Endothelial cell of hepatic sinusoid (primary cell): ENCODE data around the gene CSRNP3.

ENCODE experiments used
- in situ Hi-C: cut with HindIII; loops from 2 replicates; pipeline ENCODE4 v1.10.0; 2017; ENCODE audit warnings: low sequenced_read_pairs

Gene CSRNP3

DNA sequence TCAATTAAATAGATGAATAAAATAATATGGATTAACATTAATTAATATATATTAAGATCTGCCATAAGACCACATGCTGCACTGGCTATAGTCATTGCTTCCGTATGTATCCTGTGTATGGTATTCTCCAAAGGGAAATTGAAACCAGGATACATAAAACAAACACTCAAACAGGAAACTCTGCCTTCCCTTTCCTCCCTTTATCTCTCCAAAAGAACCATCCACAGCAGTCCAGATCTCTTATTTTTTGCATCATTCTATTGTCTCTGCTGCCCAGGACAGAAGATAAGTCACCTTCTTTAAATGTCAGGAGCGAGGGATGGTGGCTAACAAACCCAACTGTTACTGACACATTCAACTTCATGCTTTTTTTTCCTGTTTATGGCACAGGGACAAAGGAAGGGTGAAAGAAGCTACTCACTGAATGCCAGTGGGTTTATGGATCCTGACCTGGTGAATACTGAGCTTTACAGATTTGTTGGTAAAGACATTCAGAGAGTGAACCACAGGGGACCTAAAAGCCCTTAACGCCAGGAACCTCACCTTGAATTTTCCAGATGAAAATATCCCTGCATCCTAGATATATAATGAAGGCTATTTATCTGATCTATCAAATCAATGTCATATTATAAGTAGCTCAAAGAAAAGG lies 67.5 kb downstream of the CSRNP3 start:
- in situ Hi-C loops, result no loop called here

GRCh38 chr2:165539985-165540384 lies 70.5 kb downstream of the CSRNP3 start:
- in situ Hi-C loops, result no loop called here

- in situ Hi-C loops, result no loop called here
Measured at GRCh38 chr2:165544897-165545296, 75.4 kb downstream of the CSRNP3 start.

- in situ Hi-C loops, result no loop called here
Measured at GRCh38 chr2:165547900-165548299, 78.4 kb downstream of the CSRNP3 start.

DNA sequence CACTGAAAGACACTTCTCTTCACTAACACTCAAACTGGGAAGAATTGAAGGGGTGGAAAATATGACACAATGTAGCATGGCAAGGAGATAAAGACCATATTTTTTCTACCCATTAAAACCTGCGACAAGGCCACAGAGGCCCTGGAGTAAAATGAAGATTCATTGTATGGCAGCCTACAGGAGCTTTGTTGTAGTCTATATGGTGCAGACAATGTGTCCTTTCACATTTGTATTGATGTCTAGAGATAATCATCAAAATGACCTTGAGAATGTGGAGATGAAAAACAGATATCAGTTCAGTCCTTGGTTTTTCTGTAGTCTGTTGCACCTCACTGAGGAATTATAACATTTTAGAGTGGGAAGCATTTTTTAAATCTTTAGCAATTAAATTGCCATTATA lies 80.1 kb downstream of the CSRNP3 start:
- in situ Hi-C loops, result no loop called here

DNA sequence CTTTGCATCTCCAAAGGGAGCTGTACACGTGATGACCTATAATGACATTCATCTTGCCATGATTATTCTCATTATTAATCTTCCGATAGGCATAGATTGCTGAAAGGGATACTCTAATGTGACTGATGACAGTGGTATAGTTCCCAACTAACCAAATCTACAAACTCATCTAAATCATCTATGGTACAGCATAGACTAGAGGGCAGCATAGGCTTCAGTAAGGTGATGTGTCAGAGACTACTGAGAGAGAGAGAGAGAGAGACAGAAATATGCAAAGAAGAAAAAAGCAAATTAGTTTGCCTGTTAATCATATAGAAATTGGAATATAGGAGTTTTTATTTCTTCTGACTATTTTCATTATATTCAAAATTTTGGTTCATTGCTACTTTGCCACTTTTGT lies 89.3 kb downstream of the CSRNP3 start:
- in situ Hi-C loops, result no loop called here

- in situ Hi-C loops, result no loop called here
Measured at GRCh38 chr2:165560377-165560988, 91.0 kb downstream of the CSRNP3 start.

DNA sequence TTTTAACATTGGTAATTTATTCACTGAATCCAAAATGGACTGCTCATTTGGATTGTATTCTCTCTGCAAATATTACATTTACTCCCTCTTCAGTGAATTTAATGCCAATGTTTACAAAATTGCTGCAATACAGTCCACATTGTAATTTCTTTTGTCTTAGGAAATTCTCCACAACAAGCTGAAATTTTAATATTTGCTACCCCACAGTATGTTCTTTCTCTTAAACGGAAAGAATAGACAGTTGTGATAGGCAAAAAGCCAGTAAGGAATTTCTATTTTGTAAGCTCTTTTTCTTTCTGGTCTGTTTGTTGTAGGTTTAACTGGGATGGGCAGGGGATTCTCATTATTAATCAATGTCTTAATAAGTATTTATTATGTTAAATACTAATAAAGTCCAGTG lies 92.0 kb downstream of the CSRNP3 start:
- in situ Hi-C loops, result no loop called here

DNA sequence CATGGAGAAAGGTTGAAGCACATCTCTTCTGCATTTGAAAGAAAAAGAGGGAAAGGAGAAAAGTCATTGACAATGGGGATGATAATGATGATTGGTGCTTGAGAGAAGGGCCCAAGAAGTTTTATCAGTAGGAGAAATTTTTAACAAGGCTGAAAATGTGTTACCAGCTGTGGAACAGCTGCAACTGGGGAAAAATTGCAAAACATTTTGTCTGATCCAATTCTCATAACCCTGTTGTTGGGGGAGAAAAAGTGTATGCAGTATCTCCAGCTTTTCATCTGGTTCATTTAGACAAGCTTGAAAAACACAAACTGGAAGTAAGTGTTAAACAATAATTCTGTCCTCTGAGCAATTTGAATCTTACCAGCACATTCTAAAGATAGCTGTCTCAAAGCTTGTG lies 92.7 kb downstream of the CSRNP3 start:
- in situ Hi-C loops, result no loop called here

DNA sequence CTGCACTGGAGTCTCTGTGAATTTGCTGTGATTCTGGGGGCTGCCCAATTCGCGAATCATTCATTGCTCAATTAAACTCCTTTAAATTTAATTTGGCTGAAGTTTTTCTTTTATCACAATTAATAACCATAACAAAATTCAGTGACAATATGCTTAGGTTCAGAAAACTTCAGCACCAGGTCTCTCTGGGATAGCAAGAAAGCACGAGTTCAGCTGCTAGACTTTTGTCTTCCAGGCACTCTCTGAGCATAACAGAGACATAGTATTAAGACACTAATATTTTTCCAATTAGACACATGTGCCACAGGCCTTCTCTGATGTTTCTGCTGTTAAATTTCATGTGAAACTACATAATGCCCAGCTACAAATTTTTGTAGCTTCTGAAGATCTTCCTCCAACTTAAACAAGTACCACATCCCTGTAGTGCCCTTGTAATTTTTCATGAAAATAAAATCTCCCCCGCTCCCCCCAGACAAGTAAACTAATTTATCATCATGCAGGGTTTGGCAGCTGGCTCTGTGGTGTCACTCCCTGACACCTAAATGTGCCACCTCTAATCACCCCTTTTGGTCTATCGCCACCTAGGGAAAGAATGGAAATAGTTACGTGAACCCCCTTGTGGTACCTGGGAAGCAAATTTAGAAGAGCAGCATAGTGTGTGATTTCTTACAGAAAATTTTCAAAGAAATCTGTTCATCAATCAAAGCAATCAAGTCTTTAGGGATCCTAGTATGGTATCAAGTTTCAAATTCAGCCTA lies 94.1 kb downstream of the CSRNP3 start:
- in situ Hi-C loops, result no loop called here

DNA sequence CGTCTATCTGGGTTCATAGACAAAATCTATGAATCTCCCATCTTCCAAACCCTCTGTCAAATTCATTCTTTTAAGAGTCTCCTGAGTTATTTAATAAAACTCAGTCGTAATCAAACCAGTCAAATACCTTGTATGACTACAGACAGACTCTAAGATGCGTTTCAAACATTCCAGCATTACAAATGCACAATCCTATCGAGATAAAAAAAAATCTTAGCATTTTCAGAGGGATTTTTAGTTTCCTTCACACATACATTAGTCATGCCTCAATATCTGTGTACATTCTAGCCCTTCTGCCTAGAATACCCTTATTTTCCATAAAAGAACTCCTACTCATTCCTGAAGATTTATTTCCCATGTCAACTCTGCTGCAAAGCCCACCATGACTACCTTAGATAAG lies 96.5 kb downstream of the CSRNP3 start:
- in situ Hi-C loops, result no loop called here

GRCh38 chr2:165567273-165567672 lies 97.8 kb downstream of the CSRNP3 start:
- in situ Hi-C loops, result no loop called here

DNA sequence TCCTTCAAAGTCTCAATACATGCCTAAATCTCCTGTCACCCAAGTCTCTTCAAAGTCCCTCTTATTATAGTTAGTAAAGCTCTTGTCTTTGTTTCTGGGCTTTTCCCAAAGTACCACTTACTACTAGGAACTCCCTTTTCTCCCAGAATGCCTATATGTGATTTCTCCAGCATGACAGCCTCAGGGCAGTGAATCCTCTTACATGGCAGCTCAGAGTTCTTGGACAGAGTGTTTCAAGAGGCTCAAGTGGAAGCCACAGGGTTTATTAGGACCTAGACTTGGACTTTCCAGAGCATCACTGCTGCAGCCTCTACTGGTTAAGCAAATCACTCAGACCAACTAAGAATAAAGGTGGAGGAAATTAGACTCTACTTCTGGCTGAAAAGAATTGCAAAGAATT lies 98.9 kb downstream of the CSRNP3 start:
- in situ Hi-C loops, result no loop called here

DNA sequence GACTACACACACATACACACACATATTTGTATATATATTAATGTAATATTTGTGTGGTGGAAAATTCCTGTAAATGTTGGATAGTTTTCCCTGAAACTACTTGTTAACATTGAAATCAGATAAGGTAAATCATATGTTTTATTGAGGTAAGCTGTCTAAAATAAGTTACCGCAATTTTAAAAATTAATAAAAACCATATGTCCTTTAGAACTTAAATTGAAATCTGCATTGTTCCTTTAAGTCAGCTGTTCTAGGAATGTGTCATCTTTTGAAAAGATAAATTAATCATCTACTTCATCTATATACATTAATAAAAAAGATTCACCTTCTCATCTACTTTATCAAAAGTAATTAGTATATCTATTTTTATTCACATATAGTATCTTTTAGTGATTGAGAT lies 102.0 kb downstream of the CSRNP3 start:
- in situ Hi-C loops, result no loop called here

GRCh38 chr2:165572151-165572550 lies 102.7 kb downstream of the CSRNP3 start:
- in situ Hi-C loops, result no loop called here

DNA sequence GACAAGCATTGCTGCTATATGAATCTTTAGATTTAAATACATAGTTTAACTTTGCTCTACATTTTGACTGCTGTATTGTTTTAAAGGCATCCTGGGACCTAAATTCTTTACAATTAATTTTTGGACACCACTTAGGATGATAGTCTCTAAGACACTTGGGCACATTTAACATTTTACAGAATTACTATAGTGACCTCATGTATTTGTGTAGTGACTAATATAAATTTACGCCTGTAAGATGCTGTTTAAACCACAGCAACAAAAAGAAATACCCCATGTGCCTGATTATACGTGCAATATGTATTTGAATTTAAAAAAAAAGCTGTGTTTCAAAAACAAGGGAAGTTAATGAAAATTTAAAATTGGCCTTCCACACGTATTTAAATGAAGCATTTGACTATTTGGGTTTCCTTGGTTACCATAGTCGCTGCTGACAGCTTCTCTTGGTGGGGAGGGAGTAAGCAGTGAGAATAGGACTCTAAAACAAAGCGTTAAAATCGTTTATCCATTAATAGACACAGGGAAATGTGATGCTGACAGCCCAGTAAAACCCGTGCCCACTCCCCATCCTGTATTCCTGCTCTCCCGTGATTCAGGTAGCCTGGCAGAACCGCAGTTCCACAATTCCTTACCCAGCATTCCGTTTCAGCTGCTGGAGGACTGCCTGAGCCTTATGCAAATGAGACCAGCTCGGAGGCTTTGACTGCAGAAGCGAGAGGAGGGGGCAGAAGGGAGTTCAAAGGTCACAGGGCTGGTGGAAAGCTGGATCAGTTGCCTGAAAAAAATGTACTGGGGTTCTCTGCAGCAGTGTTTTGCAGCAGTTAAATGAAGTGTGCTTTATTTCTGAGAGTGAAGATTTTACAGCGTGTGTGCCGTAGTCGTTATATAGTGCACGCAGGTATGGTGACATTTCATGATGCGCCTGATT lies 104.3 kb downstream of the CSRNP3 start:
- in situ Hi-C loops, result no loop called here

- in situ Hi-C loops, result no loop called here
Measured at GRCh38 chr2:165575044-165575615, 105.6 kb downstream of the CSRNP3 start.

GRCh38 chr2:165576409-165577154 lies 107.1 kb downstream of the CSRNP3 start:
- in situ Hi-C loops, result no loop called here

DNA sequence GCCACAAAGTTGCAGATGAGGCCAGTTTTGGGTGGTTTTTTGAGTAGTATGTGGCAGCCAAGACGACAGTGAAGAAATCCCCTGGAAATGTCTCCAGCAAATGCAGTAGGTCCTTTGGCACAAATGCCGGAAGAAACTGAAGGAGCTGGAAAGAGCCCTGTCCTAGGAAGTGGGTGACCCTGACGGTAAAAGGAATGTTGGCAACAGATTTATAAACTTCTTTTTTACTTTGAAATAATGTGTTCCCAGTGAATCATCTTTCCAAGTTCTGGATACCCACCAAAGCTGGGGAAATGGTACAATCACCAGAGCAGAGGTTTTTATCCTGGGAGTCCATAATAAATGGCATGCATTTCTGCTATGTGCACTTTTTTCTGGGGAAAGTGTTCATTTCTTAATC lies 112.9 kb downstream of the CSRNP3 start:
- in situ Hi-C loops, result no loop called here

GRCh38 chr2:165582863-165583506 lies 113.5 kb downstream of the CSRNP3 start:
- in situ Hi-C loops, result no loop called here
